Mesenteric fat pad (tissue), 1 donor: ENCODE measurements around the gene SFT2D3. TPM values are rescaled to one million over a fixed set of nuclear protein-coding genes. Genes with fewer than 3 reads are reported as not detected.
"Not testable (repeated sequence)": the region's sequence is repeated elsewhere in the genome, so short reads cannot be mapped to it uniquely, and the experiment has no call there.

Experiments
- DNase-seq: peaks from one replicate; pipeline ENCODE4 v3.0.0-alpha.2; 2020; ENCODE audit warnings: low spot score
- total RNA-seq: library from RNA; stranded (reverse); fragmentation: NEBNext Ultra II Directional; extraction: Animal tissue kit (Norgen Biotek cat#: 25700); gene quantifications from one replicate; pipeline ENCODE4 v1.2.1, GENCODE V29; 2021
- donor health status: DM: yes; HTN: yes; CAD: no.

The SFT2D3 gene
- total RNA-seq, 1 donor from 2014 or later = 4.2 TPM

DNA sequence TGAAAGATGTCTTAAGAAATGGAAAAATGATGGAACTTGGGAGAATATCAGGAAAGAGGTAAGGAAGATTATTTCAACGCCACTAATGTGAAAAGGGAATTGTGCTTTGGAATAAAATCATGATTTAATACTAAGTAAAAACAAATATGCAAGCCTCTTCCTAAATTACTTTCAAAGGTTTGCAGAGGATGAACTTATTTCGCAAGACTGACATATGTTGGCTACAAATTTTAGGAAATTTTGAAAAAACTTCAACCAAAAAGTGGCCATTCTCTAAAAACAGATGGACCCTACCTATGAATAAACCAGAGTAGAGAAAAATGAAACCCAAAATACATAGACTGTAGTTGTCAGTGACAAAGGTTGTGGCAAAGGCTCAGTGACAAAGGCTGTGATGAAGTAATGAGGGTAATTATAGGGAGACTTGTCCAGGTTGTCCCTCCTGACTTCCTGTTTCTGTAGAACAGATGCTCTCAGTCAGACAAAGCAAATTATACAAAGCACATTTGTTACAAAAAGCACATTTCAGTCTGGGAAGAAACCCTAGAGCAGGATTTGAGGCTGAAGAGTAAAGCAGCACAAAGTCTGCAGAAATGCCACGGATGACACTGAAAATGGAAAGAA lies 39.5 kb downstream of the SFT2D3 start:
- DNase-seq = no peak

DNA sequence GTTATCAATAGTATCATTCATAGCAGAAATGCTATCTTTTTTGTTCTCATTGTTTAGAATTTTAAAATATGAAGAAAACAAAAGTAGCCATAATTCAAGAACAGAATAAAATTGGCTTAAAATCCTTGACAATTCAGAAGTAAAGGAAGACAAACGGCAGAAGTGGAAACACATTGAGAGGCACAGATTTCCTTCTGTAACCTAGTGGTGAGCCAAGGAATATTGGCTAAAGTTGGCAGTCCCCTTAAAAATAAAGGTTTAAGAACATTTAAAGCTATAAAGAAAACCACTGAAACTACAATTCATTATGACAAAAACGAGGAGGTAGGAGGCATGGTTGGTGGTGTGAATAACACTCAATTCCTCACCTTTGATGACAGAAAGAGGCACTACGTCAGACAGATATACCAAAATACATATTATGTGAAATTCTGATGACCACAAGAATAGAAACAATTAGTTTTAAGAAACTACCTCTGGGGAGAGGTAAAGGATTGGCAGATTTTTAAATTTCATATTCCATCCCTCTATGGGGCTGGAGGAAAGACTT lies 42.3 kb downstream of the SFT2D3 start:
- DNase-seq = no peak

DNA sequence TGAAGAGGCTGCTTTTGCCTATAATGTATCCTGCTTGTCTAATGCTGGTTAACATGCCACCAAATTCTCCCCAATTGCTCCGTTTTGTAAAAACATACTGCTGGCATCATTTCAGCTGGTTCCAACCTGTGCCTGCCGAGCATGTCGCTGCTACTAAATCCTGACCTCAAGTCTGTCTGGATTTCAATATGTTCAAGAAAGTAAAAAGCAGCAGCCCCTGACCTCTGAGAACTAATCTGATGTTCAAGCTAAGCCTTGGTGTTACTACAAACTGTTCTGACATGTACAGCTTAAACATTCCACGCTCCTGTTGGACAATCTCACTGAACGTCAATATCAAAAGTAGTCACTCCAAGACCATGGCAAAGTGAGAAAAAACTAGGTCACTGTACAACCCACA lies 46.3 kb downstream of the SFT2D3 start:
- DNase-seq = no peak

DNA sequence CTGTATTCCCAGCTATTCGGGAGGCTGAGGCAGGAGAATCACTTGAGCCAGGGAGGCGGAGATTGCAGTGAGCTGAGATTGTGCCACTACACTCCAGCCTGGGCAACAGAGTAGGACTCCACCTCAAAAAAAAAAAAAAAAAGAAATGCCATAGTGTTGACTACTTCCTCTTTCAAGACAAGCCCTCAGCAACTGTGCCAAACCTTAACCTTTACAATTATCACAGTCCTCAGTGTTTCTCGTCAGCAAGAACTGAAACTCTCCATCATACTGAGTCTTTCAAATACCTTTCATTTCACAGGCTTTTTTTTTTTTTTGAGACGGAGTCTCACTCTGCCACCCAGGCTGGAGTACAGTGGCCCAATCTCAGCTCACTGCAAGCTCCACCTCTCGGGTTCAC lies 48.2 kb downstream of the SFT2D3 start:
- not testable (repeated sequence) for DNase-seq

DNA sequence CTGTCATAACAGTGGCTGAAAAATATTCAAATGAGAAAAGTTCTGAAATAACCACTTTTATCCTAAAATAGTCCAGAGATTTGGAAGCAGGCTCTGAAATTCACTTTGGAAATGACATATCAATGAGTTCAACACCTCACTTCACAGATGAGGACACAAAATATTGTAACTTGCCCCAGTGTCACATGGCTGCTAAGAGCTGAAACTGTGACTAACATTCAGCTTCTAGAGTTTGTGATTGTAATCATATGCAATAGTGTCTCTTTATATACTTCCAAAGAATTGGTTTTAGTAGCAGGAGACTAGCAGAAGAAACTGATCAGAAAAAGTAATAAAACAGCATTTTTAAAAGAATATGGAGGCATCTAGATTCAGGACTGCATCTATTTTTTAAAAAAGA lies 52.1 kb downstream of the SFT2D3 start:
- no peak for DNase-seq

DNA sequence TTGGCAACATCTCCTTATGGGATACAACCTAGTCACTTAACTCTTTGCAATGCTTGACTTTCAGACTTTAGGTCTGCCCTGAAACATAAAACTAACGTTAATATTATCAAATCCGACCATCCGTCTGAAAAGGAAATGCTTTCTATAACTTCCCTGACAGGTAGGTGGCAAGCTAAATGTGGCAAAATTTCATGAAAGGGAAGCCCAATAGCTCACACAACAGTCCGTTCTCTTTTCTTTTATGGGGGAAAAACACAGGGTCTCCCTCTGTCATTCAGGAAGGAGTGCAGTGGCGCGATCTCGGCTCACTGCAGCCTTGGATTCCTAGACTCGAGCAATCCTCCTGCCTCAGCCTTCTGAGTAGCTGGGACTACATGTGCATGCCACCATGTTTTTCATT lies 52.9 kb downstream of the SFT2D3 start:
- DNase-seq = no peak

Other genes with a start within 250 kb of the SFT2D3 start
- gene IWS1, start 175.0 kb upstream of the SFT2D3 start, total RNA-seq = 39.1 TPM
- gene MYO7B, start 165.8 kb upstream of the SFT2D3 start, total RNA-seq = 2.1 TPM
- not detected for gene GPR17, start 55.3 kb upstream of the SFT2D3 start, total RNA-seq
- gene LIMS2, start 26.0 kb upstream of the SFT2D3 start, total RNA-seq = 70.6 TPM
- gene WDR33, start 109.7 kb downstream of the SFT2D3 start, total RNA-seq = 53.7 TPM
- 26.4 TPM for gene POLR2D, start 156.7 kb downstream of the SFT2D3 start, total RNA-seq
- gene AMMECR1L, start 184.5 kb downstream of the SFT2D3 start, total RNA-seq = 22.0 TPM